Measurements from ENCODE around the gene LRP1B.

GRCh38 chr2:141133883-141134282, 996.9 kb downstream of the LRP1B start:
- TF ChIP-seq EZH2 (IDR thresholded peaks at IDR 0.05; ENCODE audit: insufficient read depth, poor library complexity, severe bottlenecking) (no peak), EZH2phosphoT487 (IDR thresholded peaks at IDR 0.05; ENCODE audit: insufficient read depth, low read depth) (no peak)
